ENCODE results near the gene TNNI2.

The TNNI2 gene

GRCh38 chr11:1847006-1847735, 8.4 kb downstream of the TNNI2 start:
- DNase-seq (ENCODE audit: low read depth) = no peak

DNA sequence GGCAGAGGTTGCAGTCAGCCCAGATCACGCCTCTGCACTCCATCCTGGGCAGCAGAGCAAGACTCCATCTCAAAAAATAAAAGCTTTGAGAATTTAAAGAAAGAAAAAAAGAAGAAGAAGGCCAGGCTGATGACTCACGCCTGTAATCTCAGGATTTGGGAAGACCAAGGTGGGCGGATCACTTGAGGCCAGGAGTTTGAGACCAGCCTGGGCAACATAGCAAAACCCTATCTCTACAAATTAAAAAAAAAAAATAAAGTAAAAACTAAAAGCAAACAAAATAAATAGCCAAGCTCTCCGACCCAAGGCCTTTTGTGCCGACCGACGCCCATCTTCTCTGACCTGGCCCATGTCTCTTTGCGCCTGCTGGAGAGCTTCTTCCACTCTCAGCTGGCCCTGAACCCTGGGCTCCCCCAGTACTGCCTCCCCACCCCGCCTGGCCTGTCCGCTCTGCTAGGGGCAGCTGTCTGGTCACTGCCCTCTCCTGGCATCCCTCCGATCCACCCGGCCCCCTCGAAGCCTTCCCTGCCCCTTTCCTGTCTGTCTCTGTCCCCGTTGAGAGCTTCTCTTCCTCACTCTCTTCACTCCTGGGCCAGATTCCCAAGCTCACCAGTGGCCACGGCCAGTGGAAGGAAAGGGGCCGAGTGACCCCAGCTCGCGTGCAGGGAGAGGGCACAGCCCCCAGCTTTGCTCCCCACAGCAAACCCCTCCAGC, 9.3 kb downstream of the TNNI2 start:
- DNase-seq (ENCODE audit: low read depth) = no peak

GRCh38 chr11:1848640-1849430, 10.1 kb downstream of the TNNI2 start:
- DNase-seq (ENCODE audit: low read depth) = no peak

DNA sequence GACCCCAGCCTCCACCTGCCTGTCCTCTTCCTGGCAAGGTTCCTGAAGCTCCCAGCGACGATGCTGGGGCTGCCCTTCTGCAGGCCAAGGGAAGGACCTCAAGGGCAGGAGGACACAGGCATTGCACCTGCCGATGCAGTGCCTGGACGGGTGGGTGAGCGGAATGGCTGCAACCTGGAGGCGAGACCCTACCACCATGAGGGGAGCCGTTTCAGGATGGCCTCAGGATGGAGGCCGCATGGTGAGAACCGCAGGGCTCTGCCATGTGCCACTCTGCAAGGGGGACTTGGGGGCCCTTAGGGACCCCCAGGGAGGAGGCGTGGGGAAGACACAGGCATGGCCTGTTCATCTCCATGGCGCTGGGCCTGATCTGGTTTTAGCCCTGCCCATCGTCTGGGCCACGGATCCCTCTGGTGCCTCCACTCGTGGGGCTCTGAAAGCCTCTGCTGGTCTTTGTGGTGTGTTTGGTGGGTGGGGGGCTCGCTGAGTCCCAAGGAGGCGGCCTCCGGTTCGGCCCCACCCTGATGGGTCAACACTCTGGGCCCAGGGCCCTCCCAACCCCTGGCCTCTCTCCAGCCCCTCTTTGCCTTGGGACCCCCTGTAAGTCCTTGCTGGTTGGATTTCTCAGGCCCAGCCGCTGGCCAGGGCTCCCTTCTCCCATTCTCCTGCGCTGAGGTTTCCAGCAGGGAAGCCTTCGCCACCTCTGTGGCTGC, 12.8 kb downstream of the TNNI2 start:
- DNase-seq (ENCODE audit: low read depth) = no peak

DNA sequence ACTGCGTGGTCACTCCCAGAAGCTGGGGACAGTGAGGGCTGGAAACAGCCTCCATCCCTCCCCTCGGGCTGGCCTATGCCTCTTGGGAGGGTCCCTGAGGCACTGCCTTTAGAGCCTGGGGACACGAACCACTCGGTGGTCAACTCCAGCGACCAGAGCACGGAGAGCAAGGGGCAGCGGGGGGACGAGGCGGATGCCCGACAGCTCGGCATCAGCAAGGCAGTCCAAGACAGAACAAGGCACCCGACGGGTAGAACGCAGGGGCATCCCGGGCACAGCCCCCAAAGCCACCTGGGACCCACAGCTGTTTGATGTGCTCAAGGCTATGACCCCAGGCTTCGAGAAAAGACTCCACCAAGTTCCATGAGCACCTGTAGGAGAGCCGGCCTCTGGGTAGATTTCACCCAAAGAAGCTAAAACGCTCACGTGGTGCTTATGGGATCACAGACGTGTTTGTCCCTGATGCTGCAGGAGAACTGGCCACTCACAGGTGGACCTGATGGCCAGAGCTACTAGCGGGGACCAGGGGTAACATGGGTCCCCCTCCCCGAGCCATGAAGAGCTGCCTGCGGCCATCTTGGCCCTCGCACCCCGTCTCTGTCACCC, 13.6 kb downstream of the TNNI2 start:
- no peak for DNase-seq (ENCODE audit: low read depth)

DNA sequence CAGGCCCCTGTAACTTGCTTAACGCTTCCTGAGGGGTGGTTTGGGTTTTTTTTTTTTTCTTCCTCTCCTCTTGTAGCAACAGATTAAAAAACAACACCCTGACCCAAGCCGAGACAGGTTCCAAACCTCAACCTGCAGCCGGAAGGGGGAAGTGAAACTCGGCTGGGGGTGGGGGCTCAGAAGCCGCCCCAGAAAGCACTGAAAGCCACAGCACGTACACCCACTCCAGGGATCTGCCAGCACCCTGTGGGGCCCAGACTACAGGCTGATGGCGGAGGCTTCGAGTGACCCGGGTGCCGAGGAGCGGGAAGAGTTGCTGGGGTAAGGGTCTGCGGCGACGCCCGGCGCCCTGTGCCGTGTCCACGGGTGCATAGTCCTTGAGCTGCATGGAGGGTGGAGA, 14.1 kb downstream of the TNNI2 start, which contains the start of gene LSP1:
TSS of gene LSP1 (plus strand) at position 208 of the 400 bp plus-strand sequence. CDS start at position 269, 61 bp downstream.
- no peak for DNase-seq (ENCODE audit: low read depth)

GRCh38 chr11:1853376-1854131, 14.8 kb downstream of the TNNI2 start:
- DNase-seq (ENCODE audit: low read depth) = no peak

GRCh38 chr11:1854132-1854948, 15.6 kb downstream of the TNNI2 start:
- no peak for DNase-seq (ENCODE audit: low read depth)

GRCh38 chr11:1854949-1855885, 16.4 kb downstream of the TNNI2 start:
- DNase-seq (ENCODE audit: low read depth) = no peak

DNA sequence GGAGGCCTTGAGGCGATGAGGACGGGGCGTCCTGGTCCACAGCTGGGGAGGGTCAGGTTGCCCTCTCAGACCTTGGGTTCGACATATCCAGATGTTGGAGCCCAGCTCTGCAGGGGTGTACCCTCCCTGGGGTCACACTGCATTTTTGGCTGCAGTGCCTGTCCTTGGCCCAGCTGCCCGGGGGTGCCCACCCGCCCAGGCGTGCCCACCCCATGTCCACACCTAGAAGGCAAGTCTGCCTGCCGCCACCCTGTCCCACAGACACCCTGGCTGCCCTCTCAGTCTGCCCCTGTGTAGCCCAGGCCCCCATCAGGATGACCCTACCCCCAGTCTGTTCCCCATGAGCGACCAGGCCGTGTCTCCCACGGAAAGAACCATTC, 17.1 kb downstream of the TNNI2 start:
- no peak for DNase-seq (ENCODE audit: low read depth)

GRCh38 chr11:1856306-1857005, 17.7 kb downstream of the TNNI2 start:
- no peak for DNase-seq (ENCODE audit: low read depth)

DNA sequence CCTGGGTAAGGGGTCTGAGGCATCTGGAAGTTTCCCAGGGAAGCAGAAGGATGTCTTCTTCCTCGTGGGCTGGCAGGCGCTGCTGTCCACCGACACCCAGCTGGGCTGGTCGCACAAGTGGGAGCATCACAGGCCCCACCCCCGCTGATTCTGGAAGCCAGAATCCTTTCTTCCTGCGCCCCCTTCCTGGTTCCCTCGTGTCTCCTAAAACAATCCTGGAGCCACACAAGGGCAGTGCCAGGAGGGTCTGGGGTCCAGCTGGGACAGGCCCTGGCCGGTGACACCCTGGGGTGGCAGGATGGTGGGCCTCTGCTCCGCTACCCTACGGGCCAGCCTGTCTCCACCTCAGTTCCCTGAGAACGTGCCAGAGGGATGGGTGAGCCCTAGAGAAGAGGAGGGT, 18.3 kb downstream of the TNNI2 start:
- DNase-seq (ENCODE audit: low read depth) = no peak

DNA sequence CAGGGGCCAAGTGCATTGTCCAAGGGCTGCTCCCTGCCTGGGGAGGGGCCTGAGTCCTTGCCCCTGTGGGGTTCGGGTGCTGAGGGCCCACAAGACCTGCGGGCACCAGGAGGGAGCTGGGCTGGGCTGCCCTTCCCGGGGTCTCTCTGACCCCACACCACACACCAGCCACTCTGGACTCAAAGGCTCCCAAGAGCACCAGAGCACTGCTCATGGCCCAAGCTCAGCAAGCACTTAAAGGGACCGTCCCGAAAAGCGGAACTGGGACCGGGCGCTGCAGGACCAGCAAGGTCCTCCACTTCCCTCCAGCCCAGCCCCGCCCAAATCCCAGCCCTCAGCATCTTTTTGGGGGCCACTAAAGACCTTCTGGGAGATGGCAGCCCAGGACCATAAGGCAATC, 19.4 kb downstream of the TNNI2 start:
- no peak for DNase-seq (ENCODE audit: low read depth)

- DNase-seq (ENCODE audit: low read depth) = no peak
Observed at GRCh38 chr11:1858576-1858975, 19.8 kb downstream of the TNNI2 start.

GRCh38 chr11:1859004-1859403, 20.2 kb downstream of the TNNI2 start:
- DNase-seq (ENCODE audit: low read depth) = no peak

DNA sequence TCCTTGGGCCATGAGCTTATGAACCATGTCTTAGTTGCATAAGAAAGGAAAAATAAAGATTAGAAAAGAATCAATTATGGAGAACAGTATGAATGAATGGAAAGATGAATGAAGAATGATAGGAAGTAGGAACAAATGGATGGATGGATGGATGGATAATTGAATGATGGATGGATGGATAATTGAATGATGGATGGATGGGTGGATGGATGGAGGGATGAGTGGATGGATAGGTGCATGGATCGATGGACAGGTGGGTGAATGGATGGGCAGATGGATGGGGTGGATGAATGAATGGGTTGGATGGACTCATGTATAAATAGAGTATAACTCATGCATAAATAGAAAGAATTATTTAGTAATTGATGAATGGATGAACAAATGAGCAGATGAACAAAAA, 21.3 kb downstream of the TNNI2 start:
- no peak for DNase-seq (ENCODE audit: low read depth)

GRCh38 chr11:1861435-1862411, 22.9 kb downstream of the TNNI2 start:
- no peak for DNase-seq (ENCODE audit: low read depth)
